HG03103 (cell line): Measurements from ENCODE around the gene POTEM.
"Not testable (repeated sequence)": the region's sequence is repeated elsewhere in the genome, so short reads cannot be mapped to it uniquely, and the experiment has no call there.

Experiments
- ATAC-seq: cut with Tn5 transposase; IDR thresholded peaks from one replicate; pipeline ENCODE4 v1.9.1; 2021; ENCODE audit warnings: low read depth; ENCODE audit not compliant: unreplicated experiment

The POTEM gene

GRCh38 chr14:19036811-19037382 lies 69.7 kb downstream of the POTEM start:
- not testable (repeated sequence) for ATAC-seq

- not testable (repeated sequence) for ATAC-seq
These were observed 70.9 kb downstream of the POTEM start for GRCh38 chr14:19038060-19038664.

GRCh38 chr14:19038785-19039184 lies 71.6 kb downstream of the POTEM start:
- not testable (repeated sequence) for ATAC-seq

GRCh38 chr14:19043384-19043783 lies 76.2 kb downstream of the POTEM start:
- not testable (repeated sequence) for ATAC-seq
